ENCODE data around the gene GNAS.

Gene GNAS

GRCh38 chr20:58897488-58897887 is 45.0 kb downstream of the GNAS start:
- DNase-seq (ENCODE audit: low read depth in 2 of 2) = no peak

- DNase-seq (ENCODE audit: low read depth in 2 of 2) = no peak
These were observed 46.3 kb downstream of the GNAS start for GRCh38 chr20:58898629-58899408.

GRCh38 chr20:58899512-58899911 is 47.0 kb downstream of the GNAS start:
- no peak for DNase-seq (ENCODE audit: low read depth in 2 of 2)

GRCh38 chr20:58900397-58900796 is 47.9 kb downstream of the GNAS start:
- DNase-seq (ENCODE audit: low read depth in 2 of 2) = no peak

- DNase-seq (ENCODE audit: low read depth in 2 of 2) = no peak
These were observed 49.2 kb downstream of the GNAS start for GRCh38 chr20:58901488-58902402.

- no peak for DNase-seq (ENCODE audit: low read depth in 2 of 2)
These were observed 51.1 kb downstream of the GNAS start for GRCh38 chr20:58903614-58904013.

- DNase-seq (ENCODE audit: low read depth in 2 of 2) = no peak
These were observed 52.7 kb downstream of the GNAS start for GRCh38 chr20:58905236-58905635.

GRCh38 chr20:58906111-58906510 is 53.6 kb downstream of the GNAS start:
- no peak for DNase-seq (ENCODE audit: low read depth in 2 of 2)

GRCh38 chr20:58906894-58907293 is 54.4 kb downstream of the GNAS start:
- no peak for DNase-seq (ENCODE audit: low read depth in 2 of 2)

- DNase-seq (ENCODE audit: low read depth in 2 of 2) = no peak
These were observed 55.0 kb downstream of the GNAS start for GRCh38 chr20:58907320-58908137.

GRCh38 chr20:58908221-58908620 is 55.7 kb downstream of the GNAS start:
- DNase-seq (ENCODE audit: low read depth in 2 of 2) = no peak

GRCh38 chr20:58908941-58909340 is 56.4 kb downstream of the GNAS start:
- no peak for DNase-seq (ENCODE audit: low read depth in 2 of 2)

GRCh38 chr20:58909585-58909984 is 57.1 kb downstream of the GNAS start:
- DNase-seq (ENCODE audit: low read depth in 2 of 2) = no peak

GRCh38 chr20:58910473-58910872 is 58.0 kb downstream of the GNAS start:
- DNase-seq (ENCODE audit: low read depth in 2 of 2) = no peak

- DNase-seq (ENCODE audit: low read depth in 2 of 2) = no peak
These were observed 58.8 kb downstream of the GNAS start for GRCh38 chr20:58911309-58911708.

GRCh38 chr20:58911970-58912369 is 59.5 kb downstream of the GNAS start:
- no peak for DNase-seq (ENCODE audit: low read depth in 2 of 2)

- DNase-seq (ENCODE audit: low read depth in 2 of 2) = no peak
These were observed 60.6 kb downstream of the GNAS start for GRCh38 chr20:58913079-58913478.

- DNase-seq (ENCODE audit: low read depth in 2 of 2) = no peak
These were observed 66.1 kb downstream of the GNAS start for GRCh38 chr20:58918621-58919020.

GRCh38 chr20:58921564-58921963 is 69.0 kb downstream of the GNAS start:
- no peak for DNase-seq (ENCODE audit: low read depth in 2 of 2)

- no peak for DNase-seq (ENCODE audit: low read depth in 2 of 2)
These were observed 69.5 kb downstream of the GNAS start for GRCh38 chr20:58922036-58922435.

GRCh38 chr20:58923117-58923712 is 70.7 kb downstream of the GNAS start:
- DNase-seq (ENCODE audit: low read depth in 2 of 2) = no peak
